ENCODE results near the gene LCN9.

- TF ChIP-seq CTCF (IDR thresholded peaks at IDR 0.05), result no peak
- no peak for TF ChIP-seq EP300 (IDR thresholded peaks at IDR 0.05)
- no peak for TF ChIP-seq POLR2AphosphoS5 (IDR thresholded peaks at IDR 0.05)
- TF ChIP-seq POLR2A (IDR thresholded peaks at IDR 0.05), result no peak
Measured at GRCh38 chr9:135678236-135679017, 15.3 kb downstream of the LCN9 start.
